IMR-90 (cell line): Measurements from ENCODE around the gene SAMD4B.

ENCODE experiments used
- FOS ChIP-seq: fragments of 150-350 bp; IDR thresholded peaks from 2 replicates; pipeline ENCODE4 v1.6.1; 2016; ENCODE audit warnings: low read depth, low read length
- RFX5 ChIP-seq: IDR thresholded peaks from 2 replicates; pipeline ENCODE4 v1.8.0; 2012; ENCODE audit warnings: low read depth, mild to moderate bottlenecking, low read length, moderate library complexity
- TF ChIP-seq, protein P1 (sequence below): conservative IDR thresholded peaks from 2 replicates; pipeline ENCODE4 v1.5.1; 2012; ENCODE audit warnings: mild to moderate bottlenecking, low read depth, low read length, improper control_type of control experiment
- TF ChIP-seq, protein P2 (sequence below): fragments of 150-350 bp; IDR thresholded peaks from 2 replicates; pipeline ENCODE4 v1.6.1; 2016; ENCODE audit warnings: low read depth, mild to moderate bottlenecking, low read length, moderate library complexity, borderline replicate concordance

DNA sequence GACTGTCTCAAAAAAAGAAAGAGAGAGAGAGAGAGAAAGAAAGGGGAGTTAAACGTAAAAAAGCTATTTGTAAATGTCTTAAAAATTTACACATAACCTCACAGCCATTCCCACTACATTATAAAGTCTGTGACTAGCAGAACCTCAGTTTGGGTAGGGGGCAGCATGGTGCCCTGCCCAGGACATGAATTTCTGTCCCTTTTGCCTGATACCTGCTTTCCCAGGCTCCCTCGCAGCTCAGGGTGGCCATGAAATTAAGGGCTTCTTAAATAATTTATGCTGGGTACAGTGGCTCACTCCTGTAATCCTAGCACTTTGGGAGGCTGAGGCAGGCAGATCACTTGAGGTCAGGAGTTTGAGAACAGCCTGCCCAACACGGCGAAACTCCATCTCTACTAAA lies 41.2 kb upstream of the SAMD4B start:
- TF ChIP-seq, protein P1, sequence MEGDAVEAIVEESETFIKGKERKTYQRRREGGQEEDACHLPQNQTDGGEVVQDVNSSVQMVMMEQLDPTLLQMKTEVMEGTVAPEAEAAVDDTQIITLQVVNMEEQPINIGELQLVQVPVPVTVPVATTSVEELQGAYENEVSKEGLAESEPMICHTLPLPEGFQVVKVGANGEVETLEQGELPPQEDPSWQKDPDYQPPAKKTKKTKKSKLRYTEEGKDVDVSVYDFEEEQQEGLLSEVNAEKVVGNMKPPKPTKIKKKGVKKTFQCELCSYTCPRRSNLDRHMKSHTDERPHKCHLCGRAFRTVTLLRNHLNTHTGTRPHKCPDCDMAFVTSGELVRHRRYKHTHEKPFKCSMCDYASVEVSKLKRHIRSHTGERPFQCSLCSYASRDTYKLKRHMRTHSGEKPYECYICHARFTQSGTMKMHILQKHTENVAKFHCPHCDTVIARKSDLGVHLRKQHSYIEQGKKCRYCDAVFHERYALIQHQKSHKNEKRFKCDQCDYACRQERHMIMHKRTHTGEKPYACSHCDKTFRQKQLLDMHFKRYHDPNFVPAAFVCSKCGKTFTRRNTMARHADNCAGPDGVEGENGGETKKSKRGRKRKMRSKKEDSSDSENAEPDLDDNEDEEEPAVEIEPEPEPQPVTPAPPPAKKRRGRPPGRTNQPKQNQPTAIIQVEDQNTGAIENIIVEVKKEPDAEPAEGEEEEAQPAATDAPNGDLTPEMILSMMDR: no peak
- no peak for TF ChIP-seq RFX5
- TF ChIP-seq, protein P2, sequence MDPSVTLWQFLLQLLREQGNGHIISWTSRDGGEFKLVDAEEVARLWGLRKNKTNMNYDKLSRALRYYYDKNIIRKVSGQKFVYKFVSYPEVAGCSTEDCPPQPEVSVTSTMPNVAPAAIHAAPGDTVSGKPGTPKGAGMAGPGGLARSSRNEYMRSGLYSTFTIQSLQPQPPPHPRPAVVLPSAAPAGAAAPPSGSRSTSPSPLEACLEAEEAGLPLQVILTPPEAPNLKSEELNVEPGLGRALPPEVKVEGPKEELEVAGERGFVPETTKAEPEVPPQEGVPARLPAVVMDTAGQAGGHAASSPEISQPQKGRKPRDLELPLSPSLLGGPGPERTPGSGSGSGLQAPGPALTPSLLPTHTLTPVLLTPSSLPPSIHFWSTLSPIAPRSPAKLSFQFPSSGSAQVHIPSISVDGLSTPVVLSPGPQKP: no peak
- no peak for TF ChIP-seq FOS
